ENCODE measurements around the gene XXYLT1. TPM values are rescaled to one million over a fixed set of nuclear protein-coding genes. Genes with fewer than 3 reads are reported as not detected.
"Not testable (repeated sequence)": the region's sequence is repeated elsewhere in the genome, so short reads cannot be mapped to it uniquely, and the experiment has no call there.

Gene XXYLT1
- total RNA-seq, 3 donors from 2014 or later = 10.0 to 10.7 (median 10.2) TPM

- Histone ChIP-seq H3K4me1 (ENCODE audit: low read depth) (peaks cover 8% of the 10 kb centered on the region), H3K9me3 (no peaks in the 10 kb centered on the region), H3K36me3 (ENCODE audit: low read depth) (no peaks in the 10 kb centered on the region), H3K4me3 (no peak overlapping the region)
- intact Hi-C loops (cut with DNase I, micrococcal nuclease) = no loop called here
- ATAC-seq = no peak
- DNase-seq = no peak
- TF ChIP-seq CTCF (IDR thresholded peaks at IDR 0.05) = no peak
These were observed 51.4 kb downstream of the XXYLT1 start for GRCh38 chr3:195219351-195220230.

- H3K4me3 ChIP-seq; intact Hi-C loops (cut with DNase I, micrococcal nuclease); DNase-seq; H3K4me1 ChIP-seq (ENCODE audit: low read depth); H3K36me3 ChIP-seq (ENCODE audit: low read depth); ATAC-seq; H3K9me3 ChIP-seq: not testable (repeated sequence)
These were observed 52.6 kb downstream of the XXYLT1 start for GRCh38 chr3:195218331-195218730.

- H3K4me1 ChIP-seq (ENCODE audit: low read depth); intact Hi-C loops (cut with DNase I, micrococcal nuclease); H3K36me3 ChIP-seq (ENCODE audit: low read depth); DNase-seq; ATAC-seq; H3K4me3 ChIP-seq; H3K9me3 ChIP-seq: not testable (repeated sequence)
These were observed 55.4 kb downstream of the XXYLT1 start for GRCh38 chr3:195215576-195215975.

GRCh38 chr3:195214381-195214780 lies 56.6 kb downstream of the XXYLT1 start:
- no peaks in the 10 kb centered on the region for H3K36me3 ChIP-seq (ENCODE audit: low read depth)
- H3K4me1 ChIP-seq (ENCODE audit: low read depth) = peaks cover 4% of the 10 kb centered on the region
- intact Hi-C loops (cut with DNase I, micrococcal nuclease) = no loop called here
- TF ChIP-seq CTCF (IDR thresholded peaks at IDR 0.05) = no peak
- H3K9me3 ChIP-seq = no peaks in the 10 kb centered on the region
- ATAC-seq = no peak
- H3K4me3 ChIP-seq = no peak overlapping the region
- no peak for DNase-seq

GRCh38 chr3:195213639-195214315 lies 57.2 kb downstream of the XXYLT1 start:
- intact Hi-C loops (cut with DNase I, micrococcal nuclease) = no loop called here
- Histone ChIP-seq H3K4me3 (no peak overlapping the region), H3K4me1 (ENCODE audit: low read depth) (peaks cover 4% of the 10 kb centered on the region), H3K36me3 (ENCODE audit: low read depth) (no peaks in the 10 kb centered on the region), H3K9me3 (no peaks in the 10 kb centered on the region)
- ATAC-seq (no peak), DNase-seq (no peak)
- TF ChIP-seq CTCF (IDR thresholded peaks at IDR 0.05) = no peak

- H3K4me1 ChIP-seq (ENCODE audit: low read depth) = peaks cover 7% of the 10 kb centered on the region
- no peaks in the 10 kb centered on the region for H3K9me3 ChIP-seq
- DNase-seq (no peak), ATAC-seq (no peak)
- H3K36me3 ChIP-seq (ENCODE audit: low read depth) = no peaks in the 10 kb centered on the region
- TF ChIP-seq CTCF (IDR thresholded peaks at IDR 0.05) = no peak
- intact Hi-C loops (cut with DNase I, micrococcal nuclease) = no loop called here
- no peak overlapping the region for H3K4me3 ChIP-seq
These were observed 58.1 kb downstream of the XXYLT1 start for GRCh38 chr3:195212749-195213375.
